H1 (cell line): ENCODE measurements around the gene STK39. TPM values are rescaled to one million over a fixed set of nuclear protein-coding genes. Genes with fewer than 3 reads are reported as not detected.

Source experiments
- polyA plus RNA-seq, 7 experiments: library from polyadenylated mRNA; depleted of rRNA in 3 of 7; stranded (reverse) in 5 of 7; unstranded in 2 of 7; fragments of >200 nt in 5 of 7; fragments of 200-250 nt in 2 of 7; gene quantifications; 1 replicate in 5 of 7; 2 replicates in 1 of 7; 4 replicates in 1 of 7; pipeline versions ENCODE4 v1.2.1 to v1.2.3, GENCODE V29; 2011 to 2013; ENCODE audit warnings: missing spikeins in 2 of 7, mixed read lengths in 2 of 7
- total RNA-seq: library from RNA; stranded (reverse); fragmentation: NEBNext Ultra II Directional; extraction: Animal tissue kit (Norgen Biotek cat#: 25700); gene quantifications from 2 replicates; pipeline ENCODE4 v1.2.1, GENCODE V29; 2021
- TF ChIP-seq, protein P1 (sequence below): fragments of 300-600 bp; sonication (generic); IDR thresholded peaks from 2 replicates; pipeline ENCODE4 v1.7.1; 2012; ENCODE audit warnings: low read length, moderate library complexity, mild to moderate bottlenecking, inconsistent platforms; ENCODE audit not compliant: insufficient replicate concordance

STK39 gene
- total and polyA plus RNA-seq, 2 of the 8 experiments (the other 6 are each of a cell fraction or from before 2014, with no cell fraction given) = 13.7 to 23.8 TPM

- TF ChIP-seq, protein P1, sequence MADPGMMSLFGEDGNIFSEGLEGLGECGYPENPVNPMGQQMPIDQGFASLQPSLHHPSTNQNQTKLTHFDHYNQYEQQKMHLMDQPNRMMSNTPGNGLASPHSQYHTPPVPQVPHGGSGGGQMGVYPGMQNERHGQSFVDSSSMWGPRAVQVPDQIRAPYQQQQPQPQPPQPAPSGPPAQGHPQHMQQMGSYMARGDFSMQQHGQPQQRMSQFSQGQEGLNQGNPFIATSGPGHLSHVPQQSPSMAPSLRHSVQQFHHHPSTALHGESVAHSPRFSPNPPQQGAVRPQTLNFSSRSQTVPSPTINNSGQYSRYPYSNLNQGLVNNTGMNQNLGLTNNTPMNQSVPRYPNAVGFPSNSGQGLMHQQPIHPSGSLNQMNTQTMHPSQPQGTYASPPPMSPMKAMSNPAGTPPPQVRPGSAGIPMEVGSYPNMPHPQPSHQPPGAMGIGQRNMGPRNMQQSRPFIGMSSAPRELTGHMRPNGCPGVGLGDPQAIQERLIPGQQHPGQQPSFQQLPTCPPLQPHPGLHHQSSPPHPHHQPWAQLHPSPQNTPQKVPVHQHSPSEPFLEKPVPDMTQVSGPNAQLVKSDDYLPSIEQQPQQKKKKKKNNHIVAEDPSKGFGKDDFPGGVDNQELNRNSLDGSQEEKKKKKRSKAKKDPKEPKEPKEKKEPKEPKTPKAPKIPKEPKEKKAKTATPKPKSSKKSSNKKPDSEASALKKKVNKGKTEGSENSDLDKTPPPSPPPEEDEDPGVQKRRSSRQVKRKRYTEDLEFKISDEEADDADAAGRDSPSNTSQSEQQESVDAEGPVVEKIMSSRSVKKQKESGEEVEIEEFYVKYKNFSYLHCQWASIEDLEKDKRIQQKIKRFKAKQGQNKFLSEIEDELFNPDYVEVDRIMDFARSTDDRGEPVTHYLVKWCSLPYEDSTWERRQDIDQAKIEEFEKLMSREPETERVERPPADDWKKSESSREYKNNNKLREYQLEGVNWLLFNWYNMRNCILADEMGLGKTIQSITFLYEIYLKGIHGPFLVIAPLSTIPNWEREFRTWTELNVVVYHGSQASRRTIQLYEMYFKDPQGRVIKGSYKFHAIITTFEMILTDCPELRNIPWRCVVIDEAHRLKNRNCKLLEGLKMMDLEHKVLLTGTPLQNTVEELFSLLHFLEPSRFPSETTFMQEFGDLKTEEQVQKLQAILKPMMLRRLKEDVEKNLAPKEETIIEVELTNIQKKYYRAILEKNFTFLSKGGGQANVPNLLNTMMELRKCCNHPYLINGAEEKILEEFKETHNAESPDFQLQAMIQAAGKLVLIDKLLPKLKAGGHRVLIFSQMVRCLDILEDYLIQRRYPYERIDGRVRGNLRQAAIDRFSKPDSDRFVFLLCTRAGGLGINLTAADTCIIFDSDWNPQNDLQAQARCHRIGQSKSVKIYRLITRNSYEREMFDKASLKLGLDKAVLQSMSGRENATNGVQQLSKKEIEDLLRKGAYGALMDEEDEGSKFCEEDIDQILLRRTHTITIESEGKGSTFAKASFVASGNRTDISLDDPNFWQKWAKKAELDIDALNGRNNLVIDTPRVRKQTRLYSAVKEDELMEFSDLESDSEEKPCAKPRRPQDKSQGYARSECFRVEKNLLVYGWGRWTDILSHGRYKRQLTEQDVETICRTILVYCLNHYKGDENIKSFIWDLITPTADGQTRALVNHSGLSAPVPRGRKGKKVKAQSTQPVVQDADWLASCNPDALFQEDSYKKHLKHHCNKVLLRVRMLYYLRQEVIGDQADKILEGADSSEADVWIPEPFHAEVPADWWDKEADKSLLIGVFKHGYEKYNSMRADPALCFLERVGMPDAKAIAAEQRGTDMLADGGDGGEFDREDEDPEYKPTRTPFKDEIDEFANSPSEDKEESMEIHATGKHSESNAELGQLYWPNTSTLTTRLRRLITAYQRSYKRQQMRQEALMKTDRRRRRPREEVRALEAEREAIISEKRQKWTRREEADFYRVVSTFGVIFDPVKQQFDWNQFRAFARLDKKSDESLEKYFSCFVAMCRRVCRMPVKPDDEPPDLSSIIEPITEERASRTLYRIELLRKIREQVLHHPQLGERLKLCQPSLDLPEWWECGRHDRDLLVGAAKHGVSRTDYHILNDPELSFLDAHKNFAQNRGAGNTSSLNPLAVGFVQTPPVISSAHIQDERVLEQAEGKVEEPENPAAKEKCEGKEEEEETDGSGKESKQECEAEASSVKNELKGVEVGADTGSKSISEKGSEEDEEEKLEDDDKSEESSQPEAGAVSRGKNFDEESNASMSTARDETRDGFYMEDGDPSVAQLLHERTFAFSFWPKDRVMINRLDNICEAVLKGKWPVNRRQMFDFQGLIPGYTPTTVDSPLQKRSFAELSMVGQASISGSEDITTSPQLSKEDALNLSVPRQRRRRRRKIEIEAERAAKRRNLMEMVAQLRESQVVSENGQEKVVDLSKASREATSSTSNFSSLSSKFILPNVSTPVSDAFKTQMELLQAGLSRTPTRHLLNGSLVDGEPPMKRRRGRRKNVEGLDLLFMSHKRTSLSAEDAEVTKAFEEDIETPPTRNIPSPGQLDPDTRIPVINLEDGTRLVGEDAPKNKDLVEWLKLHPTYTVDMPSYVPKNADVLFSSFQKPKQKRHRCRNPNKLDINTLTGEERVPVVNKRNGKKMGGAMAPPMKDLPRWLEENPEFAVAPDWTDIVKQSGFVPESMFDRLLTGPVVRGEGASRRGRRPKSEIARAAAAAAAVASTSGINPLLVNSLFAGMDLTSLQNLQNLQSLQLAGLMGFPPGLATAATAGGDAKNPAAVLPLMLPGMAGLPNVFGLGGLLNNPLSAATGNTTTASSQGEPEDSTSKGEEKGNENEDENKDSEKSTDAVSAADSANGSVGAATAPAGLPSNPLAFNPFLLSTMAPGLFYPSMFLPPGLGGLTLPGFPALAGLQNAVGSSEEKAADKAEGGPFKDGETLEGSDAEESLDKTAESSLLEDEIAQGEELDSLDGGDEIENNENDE = no peak
- TF ChIP-seq, all 59 proteins: peak for 0
Measured at GRCh38 chr2:167986223-167986622, 261.2 kb downstream of the STK39 start (continued).
